Measurements from ENCODE around the gene MAMDC2.

MAMDC2 gene

GRCh38 chr9:70052768-70053167, 9.1 kb downstream of the MAMDC2 start:
- DNase-seq (ENCODE audit: low spot score), result no peak
- TF ChIP-seq CTCF (IDR thresholded peaks at IDR 0.05; ENCODE audit: borderline replicate concordance, control extremely low read depth, extremely low read depth, insufficient read depth, missing control alignments), result no peak
- in situ Hi-C loops (cut with MboI; ENCODE audit: low sequenced_read_pairs, unreplicated experiment), result no loop called here

DNA sequence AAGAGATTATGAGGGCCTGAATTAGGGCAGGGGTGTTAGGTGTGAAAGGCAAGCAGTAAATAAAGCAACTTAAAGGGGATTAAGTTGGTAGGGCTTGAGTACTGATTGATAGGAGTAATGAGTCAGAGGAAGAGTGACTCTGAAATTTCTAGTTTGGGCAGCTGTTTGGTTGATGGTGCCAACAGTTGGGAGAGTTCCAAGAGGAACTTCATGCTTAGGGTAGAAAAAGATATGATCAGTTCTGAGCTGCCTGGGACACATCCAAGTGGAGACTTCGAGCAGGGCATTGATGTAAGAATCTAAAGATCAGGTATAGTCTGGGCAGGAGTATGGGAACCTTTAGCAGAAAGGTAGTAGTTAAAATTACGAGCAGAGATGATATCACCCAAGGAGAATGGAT, 10.2 kb downstream of the MAMDC2 start:
- DNase-seq (ENCODE audit: low spot score), result no peak
- TF ChIP-seq CTCF (IDR thresholded peaks at IDR 0.05; ENCODE audit: borderline replicate concordance, control extremely low read depth, extremely low read depth, insufficient read depth, missing control alignments), result no peak
- in situ Hi-C loops (cut with MboI; ENCODE audit: low sequenced_read_pairs, unreplicated experiment), result no loop called here

- no peak for DNase-seq (ENCODE audit: low spot score)
- in situ Hi-C loops (cut with MboI; ENCODE audit: low sequenced_read_pairs, unreplicated experiment), result no loop called here
- no peak for TF ChIP-seq CTCF (IDR thresholded peaks at IDR 0.05; ENCODE audit: borderline replicate concordance, control extremely low read depth, extremely low read depth, insufficient read depth, missing control alignments)
These were observed 10.9 kb downstream of the MAMDC2 start for GRCh38 chr9:70054521-70054920.

DNA sequence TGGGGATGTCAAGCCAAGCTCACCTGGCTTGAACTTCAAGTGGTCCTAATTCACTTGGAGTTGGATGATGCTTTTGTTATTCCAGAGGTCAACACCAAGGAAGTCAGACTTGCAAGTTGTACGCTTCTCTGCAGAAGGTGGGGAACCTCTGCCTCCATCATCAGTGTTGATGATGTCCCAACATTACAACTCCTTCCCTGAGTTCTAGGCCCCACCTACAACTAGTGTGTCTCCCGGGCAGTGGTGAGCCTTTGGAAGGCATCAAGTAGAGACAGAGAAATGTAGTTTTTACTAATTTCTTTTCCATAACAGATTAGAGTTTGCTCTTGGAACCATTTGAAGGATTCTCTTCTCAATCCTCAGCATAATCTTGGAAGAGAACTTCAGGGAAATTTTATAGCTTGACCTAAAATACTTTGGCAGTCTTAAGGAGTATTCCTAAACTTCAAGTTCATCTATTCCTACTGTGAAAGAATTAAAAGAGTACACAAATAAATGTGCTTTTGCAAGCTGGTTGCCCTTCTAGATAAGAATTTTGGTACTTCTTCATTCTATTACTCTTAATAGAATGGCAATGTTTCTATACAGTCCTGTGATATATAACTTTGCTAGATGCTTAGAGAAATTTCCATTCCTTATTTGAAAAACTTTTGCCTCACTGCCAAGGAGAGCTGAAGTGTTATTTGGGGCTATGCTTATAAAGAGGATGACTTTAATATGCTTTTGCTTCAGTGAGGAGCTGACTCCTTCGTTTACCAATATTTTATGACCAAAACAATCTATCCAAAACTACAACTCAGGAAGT, 12.0 kb downstream of the MAMDC2 start:
- in situ Hi-C loops (cut with MboI; ENCODE audit: low sequenced_read_pairs, unreplicated experiment), result no loop called here
- TF ChIP-seq CTCF (IDR thresholded peaks at IDR 0.05; ENCODE audit: borderline replicate concordance, control extremely low read depth, extremely low read depth, insufficient read depth, missing control alignments), result no peak

DNA sequence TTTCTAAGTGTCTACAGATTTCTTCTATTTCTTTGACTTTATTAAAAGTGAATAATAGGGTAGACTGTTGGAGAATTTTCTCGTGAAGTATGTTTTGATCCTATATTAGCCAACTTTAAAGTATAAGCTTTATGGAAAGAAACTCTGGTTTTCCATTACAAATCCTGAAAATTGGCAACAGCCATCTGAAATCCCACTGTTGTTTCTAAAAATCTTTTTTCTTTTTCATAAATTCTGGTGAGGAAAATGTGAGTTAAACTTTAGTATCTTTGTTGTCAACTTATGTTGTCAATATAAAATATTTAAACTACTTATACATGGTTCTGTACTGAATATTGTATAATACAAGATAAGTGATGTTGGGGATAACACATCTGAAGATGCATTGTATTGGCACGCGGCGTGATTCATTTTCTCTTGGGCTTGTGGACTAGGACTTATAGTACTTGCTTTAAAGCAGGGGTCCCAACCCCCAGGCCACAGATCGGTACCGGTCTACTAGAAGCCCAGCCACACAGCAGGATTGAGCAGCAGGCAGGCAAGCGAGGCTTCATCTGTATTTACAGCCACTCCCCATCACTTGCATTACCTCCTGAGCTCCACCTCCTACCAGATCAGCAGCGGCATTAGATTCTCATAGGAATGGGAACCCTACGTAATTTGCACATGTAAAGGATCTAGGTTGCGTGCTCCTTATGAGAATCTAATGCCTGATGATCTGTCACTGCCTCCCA, 12.7 kb downstream of the MAMDC2 start:
- no peak for DNase-seq (ENCODE audit: low spot score)
- in situ Hi-C loops (cut with MboI; ENCODE audit: low sequenced_read_pairs, unreplicated experiment), result no loop called here
- TF ChIP-seq CTCF (IDR thresholded peaks at IDR 0.05; ENCODE audit: borderline replicate concordance, control extremely low read depth, extremely low read depth, insufficient read depth, missing control alignments), result no peak

More for the DNA sequence above, 12.0 kb downstream of the MAMDC2 start:
- no peak for DNase-seq (ENCODE audit: low spot score)

- in situ Hi-C loops (cut with MboI; ENCODE audit: low sequenced_read_pairs, unreplicated experiment), result no loop called here
These were observed 15.0 kb downstream of the MAMDC2 start for GRCh38 chr9:70058569-70059116.

More at GRCh38 chr9:70058569-70059116, 15.0 kb downstream of the MAMDC2 start:
- DNase-seq (ENCODE audit: low spot score), result no peak
- TF ChIP-seq CTCF (IDR thresholded peaks at IDR 0.05; ENCODE audit: borderline replicate concordance, control extremely low read depth, extremely low read depth, insufficient read depth, missing control alignments), result no peak
